Astrocyte of the cerebellum (primary cell): ENCODE results near the gene FOS.

Experiments
- DNase-seq: peaks from one replicate; pipeline ENCODE4 v3.0.0-alpha.2; 2011; ENCODE audit warnings: low read depth
- H3K4me3 ChIP-seq: 2 replicates; pipeline ENCODE4 v1.5.1; 2011; ENCODE audit warnings: mild to moderate bottlenecking, low read depth, low read length, moderate library complexity
- in situ Hi-C: cut with HindIII; loops from 2 replicates; pipeline ENCODE4 v1.10.0; 2017; ENCODE audit warnings: low sequenced_read_pairs
- TF ChIP-seq, protein P1 (sequence below): IDR thresholded peaks from 2 replicates; pipeline ENCODE4 v1.5.1; 2012; ENCODE audit warnings: low read length, low read depth, moderate library complexity, mild to moderate bottlenecking; ENCODE audit errors: missing control alignments

Gene FOS

DNA sequence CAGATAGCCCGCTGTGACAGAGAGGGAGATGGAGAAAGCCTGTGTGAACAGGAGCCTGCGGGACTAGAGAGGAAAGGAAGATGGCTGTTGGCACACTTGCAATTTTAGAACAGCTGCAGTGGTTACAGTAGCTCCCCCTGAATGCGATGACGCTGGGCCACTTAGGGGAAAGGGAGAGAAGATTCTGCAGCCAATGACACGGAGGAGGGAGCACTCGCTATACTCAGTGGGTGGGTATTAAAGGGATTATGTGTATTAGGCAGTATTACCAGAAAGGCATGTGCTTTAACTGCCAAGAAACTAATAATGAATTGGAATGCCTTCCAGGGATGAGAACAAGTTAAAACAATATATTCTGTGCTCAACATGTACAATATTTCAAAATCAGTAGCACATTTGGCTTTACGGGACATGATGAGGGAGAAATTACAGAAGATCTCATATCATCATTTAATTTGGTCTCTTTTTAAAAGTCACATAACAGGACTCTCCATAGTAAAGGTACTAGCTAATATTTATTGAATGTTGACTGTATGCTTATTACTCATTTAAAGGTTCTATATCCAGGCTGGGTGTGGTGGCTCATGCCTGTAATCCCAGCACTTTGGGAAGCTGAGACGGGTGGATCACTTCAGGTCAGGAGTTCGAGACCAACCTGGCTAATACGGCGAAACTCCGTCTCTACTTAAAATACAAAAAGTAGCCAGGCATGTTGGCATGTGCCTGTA lies 35.9 kb upstream of the FOS start:
- H3K4me3 ChIP-seq = no peak overlapping the region
- TF ChIP-seq, protein P1, sequence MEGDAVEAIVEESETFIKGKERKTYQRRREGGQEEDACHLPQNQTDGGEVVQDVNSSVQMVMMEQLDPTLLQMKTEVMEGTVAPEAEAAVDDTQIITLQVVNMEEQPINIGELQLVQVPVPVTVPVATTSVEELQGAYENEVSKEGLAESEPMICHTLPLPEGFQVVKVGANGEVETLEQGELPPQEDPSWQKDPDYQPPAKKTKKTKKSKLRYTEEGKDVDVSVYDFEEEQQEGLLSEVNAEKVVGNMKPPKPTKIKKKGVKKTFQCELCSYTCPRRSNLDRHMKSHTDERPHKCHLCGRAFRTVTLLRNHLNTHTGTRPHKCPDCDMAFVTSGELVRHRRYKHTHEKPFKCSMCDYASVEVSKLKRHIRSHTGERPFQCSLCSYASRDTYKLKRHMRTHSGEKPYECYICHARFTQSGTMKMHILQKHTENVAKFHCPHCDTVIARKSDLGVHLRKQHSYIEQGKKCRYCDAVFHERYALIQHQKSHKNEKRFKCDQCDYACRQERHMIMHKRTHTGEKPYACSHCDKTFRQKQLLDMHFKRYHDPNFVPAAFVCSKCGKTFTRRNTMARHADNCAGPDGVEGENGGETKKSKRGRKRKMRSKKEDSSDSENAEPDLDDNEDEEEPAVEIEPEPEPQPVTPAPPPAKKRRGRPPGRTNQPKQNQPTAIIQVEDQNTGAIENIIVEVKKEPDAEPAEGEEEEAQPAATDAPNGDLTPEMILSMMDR = no peak
- peak; percentile 85 for DNase-seq
- in situ Hi-C loops = no loop called here

DNA sequence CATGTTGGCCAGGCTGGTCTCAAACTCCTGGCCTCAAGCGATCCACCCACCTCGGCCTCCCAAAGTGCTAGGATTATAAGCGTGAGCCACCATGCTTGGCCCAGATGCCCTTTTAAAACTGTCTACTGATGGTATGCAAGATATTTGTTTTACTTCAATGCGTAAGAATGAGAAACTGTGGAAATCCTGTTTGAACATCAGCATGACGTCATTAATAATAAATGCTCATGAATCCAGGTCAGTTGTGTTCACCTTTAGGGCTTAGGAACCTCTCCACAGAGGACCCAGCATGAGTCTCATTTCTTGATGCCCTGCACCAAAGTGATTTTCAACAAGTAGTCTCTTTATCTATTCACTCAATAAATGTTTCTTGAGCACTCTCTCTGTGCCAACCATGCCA lies 34.5 kb upstream of the FOS start:
- DNase-seq = no peak
- no peak overlapping the region for H3K4me3 ChIP-seq
- in situ Hi-C loops = no loop called here
- TF ChIP-seq, protein P1 = no peak

DNA sequence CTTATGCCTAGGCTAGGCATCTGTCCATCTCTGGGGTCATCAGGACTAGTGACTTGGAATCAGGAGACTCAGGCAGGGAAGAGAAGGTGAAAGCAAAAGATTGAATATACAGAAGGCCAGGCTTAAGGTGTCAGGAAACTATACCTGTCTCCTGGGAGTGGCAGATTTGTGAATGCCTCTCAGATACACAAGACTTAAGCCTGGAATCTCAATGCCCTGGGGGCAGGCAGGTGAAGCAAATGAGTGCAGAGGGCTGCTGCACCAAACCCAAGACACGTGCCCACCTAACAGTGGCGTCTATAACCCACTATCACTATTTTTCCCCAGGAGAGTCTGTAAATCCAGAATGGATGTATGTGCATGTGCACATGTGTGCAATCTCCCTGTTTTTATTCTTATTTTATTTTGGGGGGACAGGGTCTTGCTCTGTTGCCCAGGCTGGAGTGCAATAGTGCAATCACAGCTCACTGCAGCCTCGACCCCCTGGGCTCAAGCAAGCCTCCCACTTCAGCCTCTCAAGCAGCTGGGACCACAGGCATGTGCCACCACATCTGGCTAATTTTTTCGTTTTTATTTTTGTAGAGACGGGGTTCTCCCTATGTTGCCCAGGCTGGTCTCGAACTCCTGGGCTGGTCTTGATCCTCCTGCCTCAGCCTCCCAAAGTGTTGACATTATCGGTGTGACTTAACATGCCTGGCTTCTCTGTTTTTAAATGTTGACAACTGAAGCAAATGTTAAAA lies 31.9 kb upstream of the FOS start:
- in situ Hi-C loops = no loop called here
- TF ChIP-seq, protein P1 = no peak
- DNase-seq = no peak
- H3K4me3 ChIP-seq = no peak overlapping the region

DNA sequence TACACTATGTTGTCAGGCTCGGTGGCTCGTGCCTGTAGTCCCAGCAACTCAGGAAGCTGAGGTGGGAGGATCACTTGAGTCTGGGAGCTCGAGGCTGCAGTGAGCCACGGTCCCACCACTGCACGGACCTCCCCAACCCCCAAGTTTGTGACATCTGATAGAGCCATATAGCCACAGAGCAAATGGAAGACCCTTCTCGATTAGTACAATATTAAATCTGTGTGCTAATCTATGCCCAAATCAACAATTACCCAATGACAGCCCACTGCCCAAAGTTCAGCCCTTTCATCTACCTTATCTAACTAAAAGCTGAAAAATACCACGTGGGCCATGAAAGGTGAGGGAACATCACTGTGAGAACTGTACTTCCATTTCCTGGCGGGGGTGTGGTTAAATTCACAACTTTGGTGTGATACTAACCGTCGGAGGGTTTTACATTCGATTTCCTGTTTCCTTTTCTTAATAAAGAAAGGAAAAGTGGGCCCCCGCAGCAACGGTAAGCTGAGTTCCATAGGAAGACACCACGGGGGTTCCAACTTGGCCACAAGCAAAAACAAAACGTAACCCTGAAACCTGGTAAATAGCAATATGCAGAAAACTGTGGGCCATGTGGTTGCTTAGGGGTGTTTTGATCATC lies 31.2 kb upstream of the FOS start:
- no peak overlapping the region for H3K4me3 ChIP-seq
- no peak for DNase-seq
- in situ Hi-C loops = no loop called here
- TF ChIP-seq, protein P1 = no peak

DNA sequence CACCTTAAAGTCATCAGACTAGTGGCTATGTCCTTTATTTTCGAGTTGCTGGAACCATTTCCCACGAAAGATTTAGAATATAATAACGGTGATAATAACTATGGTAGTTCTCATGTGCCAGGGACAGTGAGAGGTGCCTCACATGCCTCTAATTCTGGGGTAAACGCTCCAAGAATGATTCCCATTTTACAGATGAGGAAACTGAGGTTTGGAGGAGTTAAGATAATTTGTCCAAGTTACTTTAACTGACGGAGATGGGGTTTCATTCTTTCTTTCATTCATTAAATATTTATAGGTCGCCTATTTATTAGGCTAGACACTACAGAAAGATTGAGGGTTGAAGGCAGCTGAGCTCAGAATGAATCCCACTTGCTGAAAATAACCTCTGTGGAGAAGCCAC lies 30.7 kb upstream of the FOS start:
- TF ChIP-seq, protein P1 = no peak
- H3K4me3 ChIP-seq = no peak overlapping the region
- DNase-seq = no peak
- in situ Hi-C loops = no loop called here

DNA sequence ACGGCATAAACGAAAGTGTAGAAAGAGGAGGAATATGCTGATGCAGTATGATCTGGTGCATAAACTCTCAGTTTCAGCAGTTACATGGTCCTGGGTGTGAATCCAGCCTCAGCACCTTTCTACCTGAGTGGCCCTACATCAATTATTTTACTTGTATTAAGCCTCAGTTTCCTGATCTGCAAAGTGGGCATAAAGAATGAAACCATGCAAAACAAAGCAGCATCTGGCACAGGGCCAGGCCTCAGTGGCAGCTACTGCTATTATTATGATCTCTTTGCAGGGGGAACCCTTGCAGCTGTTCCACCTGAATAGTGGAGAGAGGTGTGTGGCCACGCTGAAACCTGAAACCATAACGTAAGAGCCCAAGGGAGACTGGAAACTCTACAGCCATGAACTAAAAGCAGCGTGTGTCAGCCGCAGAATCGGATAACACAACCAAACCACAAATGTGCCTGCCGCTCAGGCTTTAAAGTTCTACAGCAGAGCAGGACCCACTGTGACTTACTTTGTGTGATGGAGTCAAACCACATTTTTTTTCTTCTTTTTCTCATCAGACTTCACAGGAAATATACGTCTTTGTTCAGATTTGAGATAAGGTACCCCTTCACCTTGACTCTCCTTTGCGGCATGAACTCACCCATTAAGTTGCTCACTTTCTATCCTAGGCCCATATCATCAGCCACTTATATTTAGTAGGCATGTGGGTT lies 29.2 kb upstream of the FOS start:
- H3K4me3 ChIP-seq = no peak overlapping the region

More for the DNA sequence above, 29.2 kb upstream of the FOS start:
- in situ Hi-C loops = no loop called here
- TF ChIP-seq, protein P1 = no peak
- no peak for DNase-seq
